CD4-positive, alpha-beta T cell (primary cell): ENCODE results near the gene AOAH. TPM values are rescaled to one million over a fixed set of nuclear protein-coding genes. Genes with fewer than 3 reads are reported as not detected.

Experiments
- ATAC-seq: fragments of 200-7000 bp; cut with Tn5 transposase; one replicate; pipeline ENCODE4 v1.10.0; 2022; ENCODE audit warnings: mild to moderate bottlenecking; ENCODE audit not compliant: poor library complexity
- CTCF ChIA-PET: fragments of 350-600 bp; sonication (Branson Sonifier 250); formaldehyde crosslinking; loops from one replicate; lab custom pipeline; 2021; ENCODE audit warnings: antibody characterized with exemption, inconsistent platforms; lab: Charles Lee
- POLR2A ChIA-PET: fragments of 350-600 bp; sonication (Branson Sonifier 250); formaldehyde crosslinking; loops from one replicate; lab custom pipeline; 2021; ENCODE audit warnings: antibody characterized with exemption, inconsistent platforms; lab: Charles Lee
- DNase-seq, 14 experiments: peaks; one replicate each; pipeline ENCODE4 v3.0.0-alpha.2; 2013 to 2020; ENCODE audit warnings: mixed read lengths in 2 of 14
- H3K27ac ChIP-seq, 2 donors: one replicate each; pipeline versions ENCODE4 v1.5.1 to v1.7.0; 2013; ENCODE audit warnings: low read length in 2 of 2, low read depth in 1 of 2, mild to moderate bottlenecking in 1 of 2
- H3K27me3 ChIP-seq, 2 experiments: 1 replicate in 1 of 2; 2 replicates in 1 of 2; pipeline versions ENCODE4 v1.6.1 to v1.7.0; 2013; ENCODE audit warnings: low read length in 2 of 2, control low read depth in 1 of 2, mild to moderate bottlenecking in 1 of 2, moderate library complexity in 1 of 2; ENCODE audit not compliant: insufficient read depth in 2 of 2, control insufficient read depth in 1 of 2
- H3K36me3 ChIP-seq: one replicate; pipeline ENCODE4 v1.6.1; 2013; ENCODE audit warnings: low read length, control low read depth; ENCODE audit not compliant: insufficient read depth
- H3K4me1 ChIP-seq: one replicate; pipeline ENCODE4 v1.6.1; 2013; ENCODE audit warnings: low read length, control low read depth; ENCODE audit not compliant: insufficient read depth
- H3K4me3 ChIP-seq: one replicate; pipeline ENCODE4 v1.5.1; 2013; ENCODE audit warnings: mild to moderate bottlenecking, low read length, moderate library complexity
- H3K9me3 ChIP-seq, 2 experiments: 1 replicate in 1 of 2; 2 replicates in 1 of 2; pipeline versions ENCODE4 v1.6.1 to v1.7.0; 2013; ENCODE audit warnings: low read length in 2 of 2, mild to moderate bottlenecking in 2 of 2, control low read depth in 1 of 2, moderate library complexity in 1 of 2; ENCODE audit not compliant: control insufficient read depth in 1 of 2, insufficient read depth in 1 of 2
- H3K27ac Mint-ChIP-seq: one replicate; pipeline ENCODE4 v1.8.0; 2020; ENCODE audit warnings: mixed read lengths
- H3K27me3 Mint-ChIP-seq: one replicate; pipeline ENCODE4 v1.8.0; 2021; ENCODE audit warnings: mixed read lengths
- H3K36me3 Mint-ChIP-seq: one replicate; pipeline ENCODE4 v1.8.0; 2021; ENCODE audit warnings: low read depth, mixed read lengths
- H3K4me1 Mint-ChIP-seq: one replicate; pipeline ENCODE4 v1.8.0; 2021; ENCODE audit warnings: low read depth, mixed read lengths
- H3K4me3 Mint-ChIP-seq: one replicate; pipeline ENCODE4 v1.8.0; 2020; ENCODE audit warnings: mild to moderate bottlenecking, mixed read lengths
- H3K9me3 Mint-ChIP-seq: one replicate; pipeline ENCODE4 v1.8.0; 2020; ENCODE audit warnings: mixed read lengths
- CTCF ChIP-seq: fragments of 200-600 bp; IDR thresholded peaks from one replicate; pipeline ENCODE4 v1.8.0; 2022; ENCODE audit warnings: antibody characterized with exemption, mild to moderate bottlenecking
- intact Hi-C, 2 experiments: fragments of 100-400 bp; cut with DNase I in 1 of 2; cut with micrococcal nuclease in 1 of 2; formaldehyde crosslinking; loops; one replicate each; pipeline versions ENCODE4 v1.15.1 to v1.9.0; 2023 to 2025; cut with DNase I, micrococcal nuclease
- total RNA-seq, 174 experiments: library from RNA in 2 of 174; stranded (reverse) in 2 of 174; gene quantifications; one replicate each; pipeline ENCODE4 v1.2.3 and lab custom pipeline; 2021 to 2026

The AOAH gene
- total RNA-seq, 2 experiments from 2014 or later, result 27.5 to 30.3 TPM

GRCh38 chr7:36591636-36592035, 132.7 kb downstream of the AOAH start:
- Histone ChIP-seq H3K36me3 (no peaks in the 10 kb centered on the region), H3K27me3 (no peaks in the 10 kb centered on the region), H3K4me3 (no peak overlapping the region), H3K27ac (no peak overlapping the region), H3K4me1 (no peaks in the 10 kb centered on the region), H3K9me3 (no peaks in the 10 kb centered on the region)
- Mint-ChIP-seq H3K27me3 (no peaks in the 10 kb centered on the region), H3K9me3 (no peaks in the 10 kb centered on the region), H3K27ac (no peak overlapping the region), H3K4me3 (no peak overlapping the region), H3K4me1 (no peaks in the 10 kb centered on the region), H3K36me3 (peaks cover 61% of the 10 kb centered on the region)
- intact Hi-C loops, result no loop called here
- CTCF ChIA-PET, result no interaction called here
- ATAC-seq (no peak), DNase-seq (no peak)
- TF ChIP-seq CTCF, result no peak
- POLR2A ChIA-PET, result no interaction called here

- H3K4me1 Mint-ChIP-seq, result no peaks in the 10 kb centered on the region
- H3K9me3 ChIP-seq, result no peaks in the 10 kb centered on the region
- TF ChIP-seq CTCF, result no peak
- H3K27ac Mint-ChIP-seq, result no peak overlapping the region
- H3K4me3 ChIP-seq, result no peak overlapping the region
- H3K36me3 ChIP-seq, result no peaks in the 10 kb centered on the region
- H3K27me3 ChIP-seq, result no peaks in the 10 kb centered on the region
- DNase-seq, result no peak
- intact Hi-C loops, result no loop called here
- H3K27me3 Mint-ChIP-seq, result no peaks in the 10 kb centered on the region
- no peak overlapping the region for H3K27ac ChIP-seq
- CTCF ChIA-PET, result no interaction called here
- no peak for ATAC-seq
- H3K9me3 Mint-ChIP-seq, result no peaks in the 10 kb centered on the region
- peaks cover 64% of the 10 kb centered on the region for H3K36me3 Mint-ChIP-seq
- POLR2A ChIA-PET, result no interaction called here
- H3K4me3 Mint-ChIP-seq, result no peak overlapping the region
- no peaks in the 10 kb centered on the region for H3K4me1 ChIP-seq
Measured at GRCh38 chr7:36589391-36589790, 134.9 kb downstream of the AOAH start.

- no peaks in the 10 kb centered on the region for H3K4me1 ChIP-seq
- peaks cover 2% of the 10 kb centered on the region for H3K9me3 Mint-ChIP-seq
- H3K27me3 Mint-ChIP-seq, result no peaks in the 10 kb centered on the region
- H3K4me1 Mint-ChIP-seq, result no peaks in the 10 kb centered on the region
- intact Hi-C loops, result no loop called here
- CTCF ChIA-PET, result no interaction called here
- POLR2A ChIA-PET, result no interaction called here
- peaks cover 74% of the 10 kb centered on the region for H3K36me3 Mint-ChIP-seq
- no peaks in the 10 kb centered on the region for H3K9me3 ChIP-seq
- no peak overlapping the region for H3K4me3 Mint-ChIP-seq
- H3K4me3 ChIP-seq, result no peak overlapping the region
- H3K27me3 ChIP-seq, result no peaks in the 10 kb centered on the region
- no peak overlapping the region for H3K27ac ChIP-seq
- no peak for ATAC-seq
- no peak for DNase-seq
- no peak overlapping the region for H3K27ac Mint-ChIP-seq
- TF ChIP-seq CTCF, result no peak
- peaks cover 11% of the 10 kb centered on the region for H3K36me3 ChIP-seq
Measured at GRCh38 chr7:36583318-36583717, 141.0 kb downstream of the AOAH start.
